ENCODE data around the gene RAB11FIP4. TPM values are rescaled to one million over a fixed set of nuclear protein-coding genes. Genes with fewer than 3 reads are reported as not detected.

Gene RAB11FIP4
- total and polyA plus RNA-seq, 9 of the 15 experiments (the other 6 are each of a cell fraction or from before 2014, with no cell fraction given), result 0.62 to 16.6 (median 8.9) TPM

DNA sequence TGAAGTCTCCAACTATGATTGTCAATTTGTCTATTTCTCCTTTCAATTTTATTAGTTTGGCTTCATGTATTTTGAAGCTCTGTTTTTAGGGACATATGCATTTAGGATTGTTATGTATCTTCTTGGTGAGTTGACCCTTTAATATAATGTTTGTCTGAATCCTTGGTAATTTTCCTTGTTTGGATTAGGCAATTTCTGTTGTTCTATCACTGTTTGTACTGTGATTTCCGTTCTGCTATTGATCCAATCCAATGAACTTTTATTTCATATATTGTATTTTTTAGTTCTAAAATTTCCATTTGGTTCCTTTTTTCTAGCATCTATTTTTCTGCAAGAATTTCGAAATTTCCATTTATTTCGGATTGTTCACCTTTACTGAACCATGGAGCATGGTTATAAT, 31.0 kb downstream of the RAB11FIP4 start:
- 0% methylated on average over 3 of the region's 3 CpGs for WGBS (ENCODE audit: insufficient coverage, low coverage, missing lambda C conversion rate)
- BruUV-seq (replicated peaks), result no TSS peak
- Histone ChIP-seq H3K4me3 (no peak overlapping the region), H3K9me3 (replicated peaks; ENCODE audit: control insufficient read depth, insufficient read depth, low read depth, low read length) (peaks cover 6% of the 10 kb centered on the region; the same call in 1 of the 2 replicates), H3K27me3 (ENCODE audit: control insufficient read depth in 2 of 2, insufficient read depth in 2 of 2, low read length in 2 of 2) (peaks cover 2 to 23% of the 10 kb centered on the region in 2 experiments; a peak in 4 of 5 replicates), H4K20me1 (replicated peaks; ENCODE audit: control insufficient read depth, insufficient read depth, low read length) (no peaks in the 10 kb centered on the region), H2AFZ (ENCODE audit: low read depth, low read length) (no peak overlapping the region), H3K79me2 (ENCODE audit: control insufficient read depth, insufficient read depth, low read length) (no peaks in the 10 kb centered on the region), H3K9me1 (ENCODE audit: control insufficient read depth, insufficient read depth, low read length) (no peaks in the 10 kb centered on the region), H3K27ac (ENCODE audit: extremely low read depth, low read depth, low read length) (no peak overlapping the region), H3K4me1 (replicated peaks in 1 of 2; ENCODE audit: control insufficient read depth in 2 of 2, insufficient read depth in 2 of 2, low read length in 2 of 2) (0 out of 5 replicates have a peak, but pooled peaks cover 0 to 5% of the 10 kb centered on the region in 2 experiments), H3K4me2 (ENCODE audit: insufficient read depth, low read length) (no peak overlapping the region), H3K9ac (ENCODE audit: insufficient read depth in 1 of 2, low read depth in 2 of 2, low read length in 2 of 2) (no peak overlapping the region), H3K36me3 (ENCODE audit: control insufficient read depth, insufficient read depth, low read length) (no peaks in the 10 kb centered on the region)
- ChIA-PET CTCF (ENCODE audit: low intra/inter-chr PET ratio) (no interaction called here), POLR2A (interaction anchor here (0.7 kb wide), 1 partner anchor 99 kb away, joined by 4 read pairs; no protein-coding TSS in a partner anchor)
- no peak for DNase-seq (ENCODE audit: extremely low read depth in 1 of 4, low spot score in 3 of 4)
- intact Hi-C loops (cut with micrococcal nuclease), result no loop called here
- no peak for ATAC-seq
- TF ChIP-seq ZNF311 (CRISPR knock-in tag; IDR thresholded peaks at IDR 0.05) (no peak), ZNF431 (CRISPR knock-in tag; IDR thresholded peaks at IDR 0.05) (no peak), SNRNP70 (optimal IDR thresholded peaks at IDR 0.05; ENCODE audit: low read depth, low read length) (no peak), PRPF4 (IDR thresholded peaks at IDR 0.05; ENCODE audit: insufficient read depth, low read depth, low read length, poor library complexity, severe bottlenecking) (no peak), ZNF140 (CRISPR knock-in tag; IDR thresholded peaks at IDR 0.05) (no peak), TCFL5 (CRISPR knock-in tag; conservative IDR thresholded peaks at IDR 0.05) (no peak), ELF1 (tag; IDR thresholded peaks at IDR 0.05) (no peak), HEY1 (CRISPR knock-in tag; IDR thresholded peaks at IDR 0.05; ENCODE audit: borderline replicate concordance) (no peak), HNRNPK (IDR thresholded peaks at IDR 0.05; ENCODE audit: low read depth, low read length, poor library complexity, severe bottlenecking) (no peak), KAT2B (IDR thresholded peaks at IDR 0.05; ENCODE audit: low read depth, low read length) (no peak), MYC (IDR thresholded peaks at IDR 0.05; ENCODE audit: low read depth, low read length) (no peak), MYC (CRISPR knock-in tag; IDR thresholded peaks at IDR 0.05; ENCODE audit: borderline replicate concordance, low read depth) (no peak)
- TF ChIP-seq, protein P1, sequence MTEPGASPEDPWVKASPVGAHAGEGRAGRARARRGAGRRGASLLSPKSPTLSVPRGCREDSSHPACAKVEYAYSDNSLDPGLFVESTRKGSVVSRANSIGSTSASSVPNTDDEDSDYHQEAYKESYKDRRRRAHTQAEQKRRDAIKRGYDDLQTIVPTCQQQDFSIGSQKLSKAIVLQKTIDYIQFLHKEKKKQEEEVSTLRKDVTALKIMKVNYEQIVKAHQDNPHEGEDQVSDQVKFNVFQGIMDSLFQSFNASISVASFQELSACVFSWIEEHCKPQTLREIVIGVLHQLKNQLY (CRISPR knock-in tag; conservative IDR thresholded peaks at IDR 0.05), result no peak
- TF ChIP-seq, protein P2, sequence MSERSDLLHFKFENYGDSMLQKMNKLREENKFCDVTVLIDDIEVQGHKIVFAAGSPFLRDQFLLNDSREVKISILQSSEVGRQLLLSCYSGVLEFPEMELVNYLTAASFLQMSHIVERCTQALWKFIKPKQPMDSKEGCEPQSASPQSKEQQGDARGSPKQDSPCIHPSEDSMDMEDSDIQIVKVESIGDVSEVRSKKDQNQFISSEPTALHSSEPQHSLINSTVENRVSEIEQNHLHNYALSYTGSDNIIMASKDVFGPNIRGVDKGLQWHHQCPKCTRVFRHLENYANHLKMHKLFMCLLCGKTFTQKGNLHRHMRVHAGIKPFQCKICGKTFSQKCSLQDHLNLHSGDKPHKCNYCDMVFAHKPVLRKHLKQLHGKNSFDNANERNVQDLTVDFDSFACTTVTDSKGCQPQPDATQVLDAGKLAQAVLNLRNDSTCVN (CRISPR knock-in tag; IDR thresholded peaks at IDR 0.05), result no peak
- FAIRE-seq, result no peak
- in situ Hi-C loops (cut with MboI), result no loop called here

Data from K562 (cell line).